ENCODE data around the gene GPC6.

GPC6 gene

DNA sequence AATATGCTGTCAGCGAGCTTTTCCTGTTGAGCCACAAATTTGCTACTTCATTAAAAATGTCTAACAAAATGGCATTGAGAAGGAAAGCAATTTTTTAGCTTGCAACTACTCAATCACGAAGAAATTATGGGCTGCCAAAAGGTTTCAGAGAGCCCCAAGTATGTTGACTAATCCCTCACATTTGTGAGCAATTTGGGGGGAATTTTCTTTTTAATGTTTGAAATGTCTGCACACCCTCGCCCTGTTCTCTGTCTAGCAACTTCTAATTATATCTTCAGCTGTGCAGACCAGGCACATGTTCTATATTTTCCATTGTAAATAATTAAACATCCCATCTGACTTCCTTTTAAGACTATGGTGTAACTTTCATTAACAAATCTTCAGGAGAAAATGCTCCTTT lies 1060.0 kb downstream of the GPC6 start:
- Histone ChIP-seq H3K9me2 (ENCODE audit: low read depth, low read length) (no peaks in the 10 kb centered on the region), H3K9ac (ENCODE audit: low read length) (no peak overlapping the region), H3F3A (ENCODE audit: insufficient read depth, low read length) (no peaks in the 10 kb centered on the region), H3K4me1 (ENCODE audit: insufficient read depth, low read length, severe bottlenecking) (no peaks in the 10 kb centered on the region), H3K9me3 (ENCODE audit: low read length) (no peaks in the 10 kb centered on the region), H3K4me2 (ENCODE audit: low read length) (no peak overlapping the region), H3K27ac (ENCODE audit: low read depth, low read length, poor library complexity, severe bottlenecking) (no peak overlapping the region), H3K4me3 (ENCODE audit: low read depth, low read length, poor library complexity, severe bottlenecking) (no peak overlapping the region), H4K20me1 (ENCODE audit: insufficient read depth, low read length) (no peaks in the 10 kb centered on the region), H2AFZ (ENCODE audit: low read length) (no peak overlapping the region), H3K36me3 (ENCODE audit: insufficient read depth, low read length) (no peaks in the 10 kb centered on the region), H3K79me2 (ENCODE audit: insufficient read depth, low read length) (no peaks in the 10 kb centered on the region), H3K27me3 (ENCODE audit: insufficient read depth, low read length) (no peaks in the 10 kb centered on the region)
- TF ChIP-seq, protein P1, sequence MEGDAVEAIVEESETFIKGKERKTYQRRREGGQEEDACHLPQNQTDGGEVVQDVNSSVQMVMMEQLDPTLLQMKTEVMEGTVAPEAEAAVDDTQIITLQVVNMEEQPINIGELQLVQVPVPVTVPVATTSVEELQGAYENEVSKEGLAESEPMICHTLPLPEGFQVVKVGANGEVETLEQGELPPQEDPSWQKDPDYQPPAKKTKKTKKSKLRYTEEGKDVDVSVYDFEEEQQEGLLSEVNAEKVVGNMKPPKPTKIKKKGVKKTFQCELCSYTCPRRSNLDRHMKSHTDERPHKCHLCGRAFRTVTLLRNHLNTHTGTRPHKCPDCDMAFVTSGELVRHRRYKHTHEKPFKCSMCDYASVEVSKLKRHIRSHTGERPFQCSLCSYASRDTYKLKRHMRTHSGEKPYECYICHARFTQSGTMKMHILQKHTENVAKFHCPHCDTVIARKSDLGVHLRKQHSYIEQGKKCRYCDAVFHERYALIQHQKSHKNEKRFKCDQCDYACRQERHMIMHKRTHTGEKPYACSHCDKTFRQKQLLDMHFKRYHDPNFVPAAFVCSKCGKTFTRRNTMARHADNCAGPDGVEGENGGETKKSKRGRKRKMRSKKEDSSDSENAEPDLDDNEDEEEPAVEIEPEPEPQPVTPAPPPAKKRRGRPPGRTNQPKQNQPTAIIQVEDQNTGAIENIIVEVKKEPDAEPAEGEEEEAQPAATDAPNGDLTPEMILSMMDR (IDR thresholded peaks at IDR 0.05; ENCODE audit: low read length): no peak
- TF ChIP-seq EZH2 (IDR thresholded peaks at IDR 0.05; ENCODE audit: borderline replicate concordance, low read length): no peak

DNA sequence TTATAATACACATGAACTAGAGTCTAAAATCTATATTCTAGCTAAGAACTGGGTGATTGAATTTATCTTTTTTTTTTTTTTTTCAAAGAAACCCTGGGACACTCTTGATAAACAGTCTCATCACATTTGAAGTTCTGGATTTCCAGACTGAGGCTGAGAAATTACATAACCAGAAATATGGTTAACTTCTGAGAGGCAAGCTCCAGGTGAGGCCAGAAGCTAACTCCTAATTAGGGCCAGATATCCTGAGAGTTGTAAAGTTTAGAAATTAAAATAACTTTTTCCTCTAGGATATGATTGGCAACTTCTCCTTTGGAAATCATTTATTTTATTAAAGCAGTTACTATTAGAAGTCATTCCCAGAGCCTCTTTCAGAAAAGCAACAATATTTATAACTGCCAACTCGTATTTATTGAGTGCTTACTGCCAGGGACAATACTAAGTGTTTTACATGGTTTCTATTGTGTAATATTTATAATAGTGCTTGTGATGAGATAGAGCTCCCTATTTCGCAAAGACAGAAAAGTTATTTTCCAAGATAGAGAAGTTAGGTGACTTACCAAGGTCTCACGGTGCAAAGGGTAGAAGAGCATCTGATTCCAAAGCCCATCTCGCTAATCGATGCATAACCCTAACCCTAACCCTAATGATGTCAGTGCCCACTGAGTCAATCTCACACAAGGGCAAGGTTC lies 1065.2 kb downstream of the GPC6 start:
- Histone ChIP-seq H3K4me3 (ENCODE audit: low read depth, low read length, poor library complexity, severe bottlenecking) (no peak overlapping the region), H3F3A (ENCODE audit: insufficient read depth, low read length) (no peaks in the 10 kb centered on the region), H3K27ac (ENCODE audit: low read depth, low read length, poor library complexity, severe bottlenecking) (no peak overlapping the region), H2AFZ (ENCODE audit: low read length) (no peak overlapping the region), H3K9ac (ENCODE audit: low read length) (no peak overlapping the region), H3K9me2 (ENCODE audit: low read depth, low read length) (no peaks in the 10 kb centered on the region), H3K79me2 (ENCODE audit: insufficient read depth, low read length) (no peaks in the 10 kb centered on the region), H4K20me1 (ENCODE audit: insufficient read depth, low read length) (no peaks in the 10 kb centered on the region), H3K4me1 (ENCODE audit: insufficient read depth, low read length, severe bottlenecking) (no peaks in the 10 kb centered on the region), H3K36me3 (ENCODE audit: insufficient read depth, low read length) (no peaks in the 10 kb centered on the region), H3K27me3 (ENCODE audit: insufficient read depth, low read length) (no peaks in the 10 kb centered on the region), H3K4me2 (ENCODE audit: low read length) (no peak overlapping the region), H3K9me3 (ENCODE audit: low read length) (no peaks in the 10 kb centered on the region)
- no peak for TF ChIP-seq EZH2 (IDR thresholded peaks at IDR 0.05; ENCODE audit: borderline replicate concordance, low read length)
- TF ChIP-seq, protein P1 (IDR thresholded peaks at IDR 0.05; ENCODE audit: low read length): no peak

DNA sequence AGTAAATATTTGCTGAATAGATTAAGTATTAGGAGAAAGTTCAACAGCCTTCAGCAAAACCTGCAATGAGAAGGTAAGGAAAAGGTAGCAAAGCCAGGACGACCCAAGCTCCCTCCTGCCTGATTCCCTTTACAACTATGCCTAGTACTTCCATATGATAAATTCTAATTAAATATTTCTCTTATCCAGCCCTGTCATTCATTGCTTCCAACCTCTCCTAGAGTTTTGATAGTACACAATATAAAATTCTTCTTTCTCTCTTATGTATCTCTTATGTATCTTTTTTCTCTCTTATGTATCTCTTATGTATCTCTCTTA lies 1065.7 kb downstream of the GPC6 start:
- Histone ChIP-seq H3K4me3 (ENCODE audit: low read depth, low read length, poor library complexity, severe bottlenecking) (no peak overlapping the region), H2AFZ (ENCODE audit: low read length) (no peak overlapping the region), H3F3A (ENCODE audit: insufficient read depth, low read length) (no peaks in the 10 kb centered on the region), H3K9me3 (ENCODE audit: low read length) (no peaks in the 10 kb centered on the region), H3K9ac (ENCODE audit: low read length) (no peak overlapping the region), H3K27ac (ENCODE audit: low read depth, low read length, poor library complexity, severe bottlenecking) (no peak overlapping the region), H3K9me2 (ENCODE audit: low read depth, low read length) (no peaks in the 10 kb centered on the region), H3K27me3 (ENCODE audit: insufficient read depth, low read length) (no peaks in the 10 kb centered on the region), H4K20me1 (ENCODE audit: insufficient read depth, low read length) (no peaks in the 10 kb centered on the region), H3K4me1 (ENCODE audit: insufficient read depth, low read length, severe bottlenecking) (no peaks in the 10 kb centered on the region), H3K79me2 (ENCODE audit: insufficient read depth, low read length) (no peaks in the 10 kb centered on the region), H3K4me2 (ENCODE audit: low read length) (no peak overlapping the region), H3K36me3 (ENCODE audit: insufficient read depth, low read length) (no peaks in the 10 kb centered on the region)
- TF ChIP-seq, protein P1 (IDR thresholded peaks at IDR 0.05; ENCODE audit: low read length): no peak
- TF ChIP-seq EZH2 (IDR thresholded peaks at IDR 0.05; ENCODE audit: borderline replicate concordance, low read length): no peak

Measured in OCI-LY1 (cell line).